Astrocyte (in vitro differentiated cells and primary cell): ENCODE results near the gene KHK. TPM values are rescaled to one million over a fixed set of nuclear protein-coding genes. Genes with fewer than 3 reads are reported as not detected.

ENCODE experiments used
- DNase-seq: peaks from one replicate; pipeline ENCODE4 v3.0.0-alpha.2; 2010; ENCODE audit warnings: low read depth
- FAIRE-seq: peaks from 2 replicates; lab custom pipeline; 2011; peaks lifted over from hg19 to GRCh38; lab: Jason Lieb, UNC
- H2AFZ ChIP-seq: 2 replicates; pipeline ENCODE4 v1.6.0; 2012; ENCODE audit warnings: low read depth, low read length, inconsistent platforms
- H3K27ac ChIP-seq: 2 replicates; pipeline ENCODE4 v1.5.1; 2011; ENCODE audit warnings: low read depth, low read length, inconsistent platforms
- H3K27me3 ChIP-seq: 2 replicates; pipeline ENCODE4 v1.6.0; 2011; ENCODE audit warnings: low read length, inconsistent platforms; ENCODE audit not compliant: insufficient read depth
- H3K36me3 ChIP-seq: 2 replicates; pipeline ENCODE4 v1.5.1; 2011; ENCODE audit warnings: low read length, inconsistent platforms; ENCODE audit not compliant: insufficient read depth
- H3K4me1 ChIP-seq: 2 replicates; pipeline ENCODE4 v1.5.1; 2011; ENCODE audit warnings: low read length, inconsistent platforms; ENCODE audit not compliant: insufficient read depth
- H3K4me2 ChIP-seq: 2 replicates; pipeline ENCODE4 v1.6.0; 2012; ENCODE audit warnings: low read length, inconsistent platforms
- H3K4me3 ChIP-seq: 2 replicates; pipeline ENCODE4 v1.5.1; 2011; ENCODE audit warnings: low read depth, mild to moderate bottlenecking, low read length, inconsistent platforms; ENCODE audit not compliant: insufficient read depth
- H3K79me2 ChIP-seq: 2 replicates; pipeline ENCODE4 v1.6.0; 2012; ENCODE audit warnings: mild to moderate bottlenecking, low read length, inconsistent platforms; ENCODE audit not compliant: insufficient read depth
- H3K9ac ChIP-seq: 2 replicates; pipeline ENCODE4 v1.6.0; 2012; ENCODE audit warnings: mild to moderate bottlenecking, low read length, inconsistent platforms
- H3K9me3 ChIP-seq: 2 replicates; pipeline ENCODE4 v1.5.1; 2012; ENCODE audit warnings: low read depth, mild to moderate bottlenecking, low read length, inconsistent platforms; ENCODE audit not compliant: insufficient read depth
- H4K20me1 ChIP-seq: 2 replicates; pipeline ENCODE4 v1.6.0; 2012; ENCODE audit warnings: low read length, inconsistent platforms; ENCODE audit not compliant: insufficient read depth
- H3K27ac Mint-ChIP-seq: one replicate; pipeline ENCODE4 v1.8.0; 2021; ENCODE audit warnings: mild to moderate bottlenecking, mixed read lengths; ENCODE audit not compliant: unreplicated experiment
- H3K27me3 Mint-ChIP-seq: one replicate; pipeline ENCODE4 v1.8.0; 2021; ENCODE audit warnings: low read depth, mixed read lengths; ENCODE audit not compliant: unreplicated experiment
- H3K36me3 Mint-ChIP-seq: one replicate; pipeline ENCODE4 v1.8.0; 2021; ENCODE audit warnings: low read depth, mixed read lengths; ENCODE audit not compliant: unreplicated experiment
- H3K4me1 Mint-ChIP-seq: one replicate; pipeline ENCODE4 v1.8.0; 2021; ENCODE audit warnings: low read depth, mixed read lengths; ENCODE audit not compliant: unreplicated experiment
- H3K4me3 Mint-ChIP-seq: one replicate; pipeline ENCODE4 v1.8.0; 2021; ENCODE audit warnings: mild to moderate bottlenecking, moderate library complexity, mixed read lengths; ENCODE audit not compliant: unreplicated experiment
- H3K9me3 Mint-ChIP-seq: one replicate; pipeline ENCODE4 v1.8.0; 2021; ENCODE audit warnings: mild to moderate bottlenecking, mixed read lengths; ENCODE audit not compliant: unreplicated experiment
- CTCF ChIP-seq: IDR thresholded peaks from 2 replicates; pipeline ENCODE4 v1.5.1; 2011; ENCODE audit warnings: low read depth, mild to moderate bottlenecking, inconsistent platforms, low read length, moderate library complexity; ENCODE audit not compliant: insufficient read depth
- EZH2 ChIP-seq: IDR thresholded peaks from 2 replicates; pipeline ENCODE4 v1.6.1; 2012; ENCODE audit warnings: mild to moderate bottlenecking, low read length, inconsistent platforms; ENCODE audit not compliant: insufficient read depth
- total RNA-seq: library from RNA; stranded (reverse); gene quantifications from 2 replicates; pipeline ENCODE4 v1.2.1, GENCODE V29; 2021

Gene KHK
- total RNA-seq, 1 donor from 2014 or later: 0.95 TPM

GRCh38 chr2:27133195-27133875 is 46.8 kb downstream of the KHK start:
- H3K27me3 ChIP-seq: no peaks in the 10 kb centered on the region
- peak overlapping the region; percentile 82 for H3K4me3 ChIP-seq
- peak overlapping the region; percentile 94 for H3K4me2 ChIP-seq
- peaks cover 9% of the 10 kb centered on the region for H3K4me1 ChIP-seq
- H3K36me3 ChIP-seq: peaks cover 8% of the 10 kb centered on the region
- Mint-ChIP-seq H3K36me3 (peaks cover 12% of the 10 kb centered on the region), H3K4me1 (peaks cover 6% of the 10 kb centered on the region), H3K4me3 (peak overlapping the region; percentile 93), H3K27ac (no peak overlapping the region), H3K27me3 (peaks cover 6% of the 10 kb centered on the region), H3K9me3 (no peaks in the 10 kb centered on the region)
- H3K9ac ChIP-seq: peak overlapping the region; percentile 93
- H3K79me2 ChIP-seq: peaks cover 26% of the 10 kb centered on the region
- DNase-seq: no peak
- no peak overlapping the region for H3K27ac ChIP-seq
- FAIRE-seq: no peak
- TF ChIP-seq CTCF (no peak), EZH2 (no peak)
- no peak overlapping the region for H2AFZ ChIP-seq
- no peaks in the 10 kb centered on the region for H3K9me3 ChIP-seq
- peaks cover 40% of the 10 kb centered on the region for H4K20me1 ChIP-seq

GRCh38 chr2:27133905-27134780 is 47.6 kb downstream of the KHK start, which contains the start of gene PREB:
Gene PREB, minus strand, starts transcription at chr2:27134636. Its CDS starts 215 bp downstream, at chr2:27134421.
- H3K4me1 Mint-ChIP-seq: peaks cover 6% of the 10 kb centered on the region
- H3K4me3 ChIP-seq: peak within 1 kb of the TSS; percentile 82
- no peaks in the 10 kb centered on the region for H3K9me3 ChIP-seq
- TF ChIP-seq EZH2 (no peak), CTCF (peak; percentile 22)
- peaks cover 40% of the 10 kb centered on the region for H4K20me1 ChIP-seq
- H3K27me3 ChIP-seq: peaks cover 3% of the 10 kb centered on the region
- peak within 1 kb of the TSS; percentile 94 for H3K4me2 ChIP-seq
- no peaks in the 10 kb centered on the region for H3K9me3 Mint-ChIP-seq
- H3K27ac ChIP-seq: peak within 1 kb of the TSS; percentile 71
- DNase-seq: peak; percentile 70
- peaks cover 26% of the 10 kb centered on the region for H3K79me2 ChIP-seq
- H2AFZ ChIP-seq: peak within 1 kb of the TSS; percentile 94
- peak within 1 kb of the TSS; percentile 93 for H3K4me3 Mint-ChIP-seq
- peak within 1 kb of the TSS; percentile 93 for H3K9ac ChIP-seq
- peak within 1 kb of the TSS; percentile 83 for H3K27ac Mint-ChIP-seq
- H3K27me3 Mint-ChIP-seq: peaks cover 11% of the 10 kb centered on the region
- H3K4me1 ChIP-seq: peaks cover 9% of the 10 kb centered on the region
- FAIRE-seq: no peak
- peaks cover 12% of the 10 kb centered on the region for H3K36me3 Mint-ChIP-seq
- H3K36me3 ChIP-seq: peaks cover 8% of the 10 kb centered on the region
